Medulla oblongata (tissue), 1 donor: ENCODE results near the gene IDUA.

Experiments used
- DNase-seq: peaks from one replicate; pipeline ENCODE4 v3.0.0-alpha.2; 2015; ENCODE audit errors: extremely low spot score

IDUA gene

GRCh38 chr4:956531-957230 lies 30.2 kb upstream of the IDUA start:
- DNase-seq = no peak

- DNase-seq = no peak
Measured at GRCh38 chr4:957231-957580, 29.6 kb upstream of the IDUA start.

GRCh38 chr4:957581-958313 lies 29.1 kb upstream of the IDUA start:
- no peak for DNase-seq

- DNase-seq = no peak
Measured at GRCh38 chr4:958314-958665, 28.6 kb upstream of the IDUA start.

DNA sequence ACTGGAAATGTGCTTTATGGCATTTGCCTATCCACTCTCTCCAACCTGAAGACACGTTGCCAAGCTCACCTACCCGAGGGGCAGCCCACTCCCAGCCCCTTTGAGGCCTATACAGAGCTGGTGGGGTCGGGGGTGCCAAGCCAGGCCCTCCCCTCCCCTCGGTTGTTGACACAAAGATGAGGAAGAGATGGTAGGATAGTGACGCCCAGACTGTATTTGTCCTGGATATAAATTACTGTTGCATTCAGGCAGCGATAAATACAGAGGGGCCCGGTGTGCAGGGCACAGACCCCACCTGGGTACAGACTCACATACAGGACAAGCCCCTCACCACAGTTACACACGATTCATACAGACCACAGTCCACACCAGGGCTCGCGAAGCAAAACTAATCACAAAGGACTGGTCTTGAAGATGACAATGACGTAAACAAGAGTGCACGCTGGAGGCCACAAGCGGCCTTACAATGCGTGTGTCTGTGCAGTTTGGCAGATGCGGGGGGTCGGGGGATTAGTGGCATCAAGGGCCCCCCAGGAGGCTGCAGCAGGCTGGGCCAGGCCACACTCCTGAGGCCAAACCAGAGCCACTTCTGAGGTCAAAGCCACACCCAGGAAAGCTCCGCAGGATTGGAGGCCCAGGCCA lies 28.0 kb upstream of the IDUA start:
- DNase-seq = peak; percentile 13

DNA sequence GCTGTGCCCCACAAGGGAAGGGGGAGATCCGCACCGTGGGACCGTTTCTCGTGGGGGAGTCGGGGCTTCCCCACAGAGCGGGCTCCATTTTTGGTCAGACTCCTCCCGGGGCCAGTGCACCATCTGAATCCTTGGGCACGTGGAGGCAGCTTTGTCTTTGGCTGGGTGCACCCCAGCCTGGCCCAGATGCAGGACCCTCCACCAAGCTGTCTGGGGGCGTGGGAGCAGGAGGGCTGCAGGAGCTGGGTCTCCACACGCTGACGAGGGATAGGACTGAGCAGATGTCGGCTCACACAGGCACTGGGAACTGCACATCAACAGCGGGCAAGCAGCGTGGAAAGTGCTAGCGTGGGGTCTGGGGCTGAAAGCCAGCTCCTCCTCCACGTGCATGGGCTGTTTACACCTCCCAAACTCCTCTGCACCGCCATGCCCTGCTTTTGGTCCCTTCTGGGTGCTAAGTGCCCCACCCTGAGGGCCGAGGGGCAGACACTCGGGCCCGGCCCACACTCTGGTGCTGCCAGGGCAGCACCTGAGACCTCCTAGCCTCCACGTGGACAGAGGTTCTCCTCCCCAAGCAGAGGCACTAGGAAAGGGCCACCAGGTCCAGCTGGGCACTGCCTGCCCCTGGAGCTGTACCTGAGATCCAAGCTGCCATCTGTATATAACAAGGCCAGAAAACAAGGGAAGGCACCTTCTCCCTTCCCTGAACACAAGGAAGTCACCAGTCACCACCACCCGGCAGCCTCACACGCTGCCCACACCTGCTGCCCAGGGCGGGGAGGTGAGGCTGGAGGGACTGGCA lies 27.3 kb upstream of the IDUA start:
- no peak for DNase-seq

DNA sequence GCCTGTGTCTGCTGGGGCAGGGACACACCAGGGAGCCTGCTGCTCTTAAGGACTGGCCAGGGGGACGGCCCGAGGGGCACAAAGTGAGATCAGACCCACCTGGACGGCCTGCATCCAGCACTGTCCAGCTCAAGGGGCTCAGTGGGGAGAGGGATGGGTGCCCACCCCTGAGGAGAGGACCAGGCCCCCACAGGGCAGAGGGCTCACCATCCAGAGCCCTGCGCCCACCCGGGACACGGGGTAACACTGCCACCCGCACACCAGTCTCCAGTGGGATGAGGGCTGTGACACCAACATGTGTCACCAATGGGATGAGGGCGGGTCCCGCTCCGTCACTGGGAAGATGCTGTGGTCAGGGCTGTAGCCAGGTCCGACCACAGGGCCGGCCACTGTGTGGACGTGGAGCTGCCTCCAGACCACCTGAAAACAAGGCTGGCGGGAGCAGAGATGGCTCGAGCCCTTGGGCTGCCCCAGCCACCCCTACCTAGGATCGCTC lies 26.7 kb upstream of the IDUA start:
- DNase-seq = no peak

GRCh38 chr4:960636-961350 lies 26.1 kb upstream of the IDUA start:
- no peak for DNase-seq

- DNase-seq = no peak
Measured at GRCh38 chr4:961351-962230, 25.3 kb upstream of the IDUA start.

DNA sequence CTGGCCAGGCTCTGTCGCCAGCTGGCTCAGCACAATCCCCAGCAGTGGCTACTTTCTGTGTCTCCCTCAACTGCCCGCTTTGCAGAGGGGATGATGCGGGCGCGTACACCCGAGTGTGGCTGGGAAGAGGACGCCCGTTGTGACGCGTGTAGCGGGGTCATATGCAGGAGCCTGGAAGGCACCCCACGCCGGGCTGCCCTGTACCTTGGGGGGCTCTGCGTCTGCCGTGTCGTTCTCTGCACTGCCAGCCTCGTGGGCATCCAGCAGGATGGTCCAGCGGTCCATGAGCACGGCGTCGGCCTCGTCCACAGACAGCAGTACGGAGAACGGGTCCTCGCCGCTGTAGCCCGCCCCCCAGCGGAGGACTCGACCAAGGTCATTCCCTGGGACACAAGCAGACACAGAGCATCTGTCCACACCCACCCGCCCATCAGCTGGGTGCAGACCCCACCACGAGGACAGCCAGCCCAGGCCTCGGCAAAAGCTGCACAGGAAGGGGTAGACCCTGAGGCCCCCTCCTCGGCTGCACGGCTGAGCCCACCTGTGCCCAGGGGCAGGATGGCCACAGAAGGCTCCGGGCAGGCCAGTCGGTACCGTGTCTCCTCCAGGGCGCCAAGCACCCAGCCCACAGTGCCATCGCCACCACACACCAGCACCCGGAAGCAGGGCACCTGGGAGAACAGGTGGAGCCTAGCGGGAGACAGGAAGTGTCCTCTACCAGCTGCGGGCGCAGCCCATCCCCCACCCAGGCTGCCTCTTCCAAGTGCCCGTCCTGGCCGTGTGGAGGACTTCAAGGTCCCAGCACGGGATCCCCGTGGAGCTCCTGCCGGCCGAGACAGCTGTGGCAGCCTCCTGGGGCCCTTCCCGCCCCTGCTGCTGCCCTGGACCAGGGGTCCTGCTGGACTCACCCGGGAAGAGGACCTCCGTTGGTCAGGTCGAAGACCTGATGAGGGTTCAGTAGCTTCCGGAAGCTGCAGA lies 24.3 kb upstream of the IDUA start:
- DNase-seq = no peak

DNA sequence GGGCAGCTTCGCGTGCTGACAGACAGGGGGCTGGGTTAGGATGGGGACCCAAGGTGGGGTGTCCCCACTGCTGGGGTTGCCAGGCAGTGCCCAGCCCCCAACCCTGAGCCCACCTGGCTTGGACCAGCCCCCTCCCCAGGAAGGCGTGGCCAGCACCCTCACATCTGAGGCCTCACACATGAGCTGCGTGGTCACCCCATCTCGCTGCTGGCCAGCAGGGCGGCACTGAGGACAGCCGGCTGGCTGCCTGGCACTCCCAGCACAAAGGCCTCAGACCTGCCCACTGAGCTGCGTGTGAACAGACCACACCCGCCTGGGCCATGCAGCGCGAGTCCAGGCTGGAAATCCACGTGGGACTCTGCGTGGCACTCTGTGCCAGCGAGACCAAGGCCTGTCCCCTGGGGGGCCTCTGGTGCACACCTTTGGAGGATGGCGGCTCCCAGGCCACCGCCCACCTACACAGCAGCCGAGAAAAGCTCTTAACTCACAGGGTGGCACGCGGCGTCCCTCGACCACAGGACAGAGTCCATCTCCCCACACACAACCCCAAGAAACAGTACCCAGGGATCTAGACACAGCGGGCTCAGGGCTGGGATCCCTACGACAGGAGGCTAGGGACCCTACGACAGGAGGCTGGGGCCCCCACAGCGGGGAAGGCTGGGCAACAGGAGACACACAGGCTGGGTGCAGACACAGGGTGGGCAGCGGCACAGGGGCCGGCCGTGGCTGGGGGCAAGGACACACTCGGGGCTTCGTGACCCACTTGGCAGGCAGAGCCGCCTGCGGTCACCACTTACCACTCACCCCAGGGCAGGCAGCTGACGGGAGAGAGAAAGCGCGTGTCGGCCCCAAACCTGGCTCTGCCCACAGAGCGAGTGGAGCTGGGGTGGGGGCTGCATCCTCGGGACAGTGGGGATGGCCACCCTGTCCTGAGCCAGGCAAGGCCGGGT lies 23.3 kb upstream of the IDUA start:
- no peak for DNase-seq

DNA sequence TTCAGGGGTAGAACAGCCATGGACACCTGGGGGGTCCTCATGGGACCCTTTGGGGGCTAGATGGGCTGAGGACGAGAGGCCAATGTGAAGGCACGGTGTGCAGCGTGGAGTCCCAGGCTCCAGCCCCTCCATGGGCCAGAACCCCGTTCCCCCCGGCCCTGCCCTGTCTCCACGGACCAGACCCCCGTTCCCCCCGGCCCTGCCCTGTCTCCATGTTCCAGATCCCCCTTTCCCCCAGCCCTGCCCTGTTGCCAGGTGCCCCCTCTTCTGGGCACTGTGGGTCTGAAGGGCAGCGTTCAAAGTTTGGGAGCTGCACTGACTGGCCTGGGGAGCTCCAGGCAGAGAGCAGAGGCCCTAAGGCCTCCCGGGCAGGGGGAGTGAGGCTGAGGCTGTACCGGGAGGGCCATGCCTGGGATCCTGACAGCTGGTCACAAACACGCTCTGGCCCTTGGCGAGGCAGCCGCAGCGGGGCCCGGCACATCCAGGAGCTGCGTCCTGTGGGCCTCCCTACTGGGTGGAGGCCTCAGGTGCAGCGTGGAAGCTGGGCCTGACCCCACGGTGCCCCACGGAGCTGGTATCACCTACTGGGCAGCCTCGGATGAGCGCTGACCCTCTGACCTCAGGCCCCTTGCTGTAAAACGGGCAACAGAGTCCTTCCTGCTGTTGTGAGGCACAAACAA lies 22.4 kb upstream of the IDUA start:
- no peak for DNase-seq

DNA sequence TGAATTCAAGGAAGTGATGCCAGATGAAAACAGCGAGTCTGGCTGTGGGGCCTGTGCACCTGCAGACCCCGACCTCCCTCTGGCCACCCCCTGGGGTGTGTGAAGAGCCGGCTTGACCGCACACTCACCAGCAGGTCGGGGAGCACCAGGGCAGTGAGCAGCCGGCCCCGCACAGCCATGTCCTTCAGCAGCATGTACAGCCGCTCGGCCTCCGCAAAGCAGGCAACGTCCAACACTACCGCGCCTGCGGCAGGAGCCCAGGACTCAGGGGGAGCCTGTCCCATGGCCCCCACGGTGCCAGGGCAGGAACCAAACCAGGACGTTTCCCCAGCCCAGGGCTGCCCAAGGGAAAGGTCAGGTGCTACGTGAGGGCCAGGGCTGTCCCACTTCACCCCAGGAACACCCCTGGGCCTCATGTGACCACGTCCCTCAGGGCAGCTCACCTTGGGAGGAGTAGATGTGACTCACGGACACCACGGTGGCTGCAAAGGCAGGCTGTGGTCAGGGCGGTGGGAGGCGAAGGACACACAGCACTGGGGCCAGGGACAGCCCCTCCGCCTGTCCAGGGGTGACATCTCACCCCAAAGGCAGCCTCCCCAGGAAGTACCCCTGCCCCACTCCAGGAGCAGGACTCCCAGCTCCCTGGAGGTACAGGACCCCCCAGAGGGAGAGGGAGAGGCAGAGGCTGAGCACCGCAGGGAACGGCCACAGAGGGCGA lies 21.6 kb upstream of the IDUA start:
- no peak for DNase-seq

- DNase-seq = no peak
Measured at GRCh38 chr4:965766-966134, 21.1 kb upstream of the IDUA start.

DNA sequence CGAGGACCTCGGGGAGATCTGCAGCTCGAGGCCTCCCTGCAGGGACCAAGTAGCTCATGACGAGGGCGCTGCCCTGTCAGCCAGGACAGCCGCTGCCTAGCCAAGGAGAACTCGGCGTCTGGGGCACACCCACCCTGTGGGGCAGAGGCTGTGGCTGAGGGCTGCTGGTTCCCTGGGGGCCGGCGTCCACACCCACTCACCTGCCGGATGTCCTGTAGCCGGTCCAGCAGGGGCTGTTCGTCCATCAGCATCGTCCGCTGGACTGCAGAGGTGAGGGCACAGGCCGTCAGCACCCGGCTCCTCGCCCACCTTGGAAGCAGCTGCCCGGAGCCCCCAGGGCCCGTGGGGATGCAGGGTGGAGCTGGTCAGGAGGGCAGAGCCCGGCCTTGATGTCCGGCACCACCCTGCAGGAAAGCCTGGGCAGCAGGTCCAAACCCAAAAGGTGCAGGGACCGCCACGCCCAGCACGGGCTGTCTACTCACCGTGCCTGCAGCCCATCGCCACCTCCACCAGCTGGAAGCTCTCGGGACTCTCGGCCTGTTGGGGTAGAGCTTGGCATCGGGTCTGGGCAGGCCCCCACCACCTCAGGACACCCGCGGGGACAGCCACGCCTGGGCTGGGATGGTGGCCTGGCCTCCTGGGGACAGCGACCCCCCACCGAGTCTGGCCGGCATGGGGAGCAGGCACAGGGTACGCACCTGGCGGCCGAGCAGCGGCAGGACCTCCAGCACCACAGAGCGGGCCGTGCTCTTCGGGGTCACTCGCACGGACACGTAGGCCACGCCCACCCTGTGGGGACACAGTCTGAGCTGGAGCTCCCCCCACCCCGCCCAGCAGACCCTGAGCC lies 20.4 kb upstream of the IDUA start:
- DNase-seq = no peak
